GM23248 (cell line): ENCODE results near the gene MEF2B.

Experiments
- EZH2 ChIP-seq: fragments of 200-600 bp; sonication (generic); IDR thresholded peaks from 2 replicates; pipeline ENCODE4 v1.6.1; 2018; ENCODE audit warnings: antibody characterized with exemption, mild to moderate bottlenecking; ENCODE audit not compliant: insufficient read depth, poor library complexity, severe bottlenecking
- EZH2phosphoT487 ChIP-seq: fragments of 200-600 bp; sonication (generic); IDR thresholded peaks from 2 replicates; pipeline ENCODE4 v1.6.1; 2018; ENCODE audit warnings: antibody characterized with exemption, moderate library complexity, mild to moderate bottlenecking, low read depth; ENCODE audit not compliant: insufficient read depth

DNA sequence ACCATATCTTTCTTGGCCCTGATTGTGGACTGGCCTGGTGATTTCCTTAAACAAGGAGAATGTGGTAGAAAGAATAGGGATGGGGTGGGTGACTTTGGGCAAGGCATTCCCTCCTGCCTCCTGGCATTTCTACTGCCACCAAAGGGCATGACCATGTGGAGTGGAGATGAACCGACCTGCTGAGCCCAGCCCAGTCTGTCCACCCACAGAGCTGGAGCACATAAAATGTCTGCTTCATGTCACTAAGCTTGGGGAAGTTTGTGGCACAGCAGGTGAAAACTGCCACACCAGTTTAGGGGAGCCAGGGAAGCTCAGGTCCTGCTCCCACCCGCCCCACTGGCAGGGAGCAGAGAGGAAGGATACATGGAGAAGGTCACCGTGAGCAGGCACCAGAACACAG, 38.1 kb downstream of the MEF2B start:
- TF ChIP-seq EZH2 (no peak), EZH2phosphoT487 (no peak)
